ENCODE data around the gene ZNF135.
A peak's percentile ranks its signal among the peaks of the same experiment; 100 is the strongest.

The ZNF135 gene

DNA sequence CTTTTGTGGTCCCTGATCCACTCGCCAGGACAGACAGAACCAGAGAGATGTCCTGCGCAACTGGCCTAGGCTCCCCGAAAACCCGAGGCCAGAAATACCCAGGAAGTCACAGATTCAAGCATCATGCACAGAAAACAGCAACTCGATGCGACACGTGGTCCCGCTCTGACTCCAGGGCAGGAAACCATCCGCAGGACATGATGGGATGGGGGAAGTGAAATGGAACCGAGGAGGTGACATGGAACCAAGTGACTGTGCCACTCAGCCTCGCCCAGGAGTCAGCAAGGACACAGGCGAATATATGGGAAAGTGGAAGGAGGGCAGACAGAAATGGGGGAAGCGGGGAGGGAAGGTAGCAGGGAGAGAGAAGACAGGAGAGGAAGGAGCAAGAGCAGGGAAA, 37.8 kb downstream of the ZNF135 start:
- no peak for DNase-seq

DNA sequence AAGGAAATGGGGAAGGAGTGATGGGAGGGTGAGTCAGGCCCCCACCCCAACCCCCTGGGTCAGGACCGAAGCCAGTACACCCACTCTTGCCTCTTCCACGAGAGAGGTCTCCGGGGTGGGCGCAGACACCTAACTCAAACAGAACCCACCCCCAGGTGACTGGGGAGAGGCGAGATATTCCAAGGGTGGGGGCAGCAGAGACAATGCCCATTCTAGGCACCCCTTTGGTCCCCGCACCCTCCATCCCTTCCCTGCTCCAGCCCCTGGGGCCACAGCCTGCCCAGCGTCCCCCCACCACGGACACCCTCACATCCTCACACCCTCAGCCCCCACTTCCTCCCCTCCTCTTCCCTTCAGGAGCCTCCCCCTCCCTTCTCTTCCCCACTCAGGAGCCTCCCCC, 38.3 kb downstream of the ZNF135 start:
- no peak for DNase-seq

DNA sequence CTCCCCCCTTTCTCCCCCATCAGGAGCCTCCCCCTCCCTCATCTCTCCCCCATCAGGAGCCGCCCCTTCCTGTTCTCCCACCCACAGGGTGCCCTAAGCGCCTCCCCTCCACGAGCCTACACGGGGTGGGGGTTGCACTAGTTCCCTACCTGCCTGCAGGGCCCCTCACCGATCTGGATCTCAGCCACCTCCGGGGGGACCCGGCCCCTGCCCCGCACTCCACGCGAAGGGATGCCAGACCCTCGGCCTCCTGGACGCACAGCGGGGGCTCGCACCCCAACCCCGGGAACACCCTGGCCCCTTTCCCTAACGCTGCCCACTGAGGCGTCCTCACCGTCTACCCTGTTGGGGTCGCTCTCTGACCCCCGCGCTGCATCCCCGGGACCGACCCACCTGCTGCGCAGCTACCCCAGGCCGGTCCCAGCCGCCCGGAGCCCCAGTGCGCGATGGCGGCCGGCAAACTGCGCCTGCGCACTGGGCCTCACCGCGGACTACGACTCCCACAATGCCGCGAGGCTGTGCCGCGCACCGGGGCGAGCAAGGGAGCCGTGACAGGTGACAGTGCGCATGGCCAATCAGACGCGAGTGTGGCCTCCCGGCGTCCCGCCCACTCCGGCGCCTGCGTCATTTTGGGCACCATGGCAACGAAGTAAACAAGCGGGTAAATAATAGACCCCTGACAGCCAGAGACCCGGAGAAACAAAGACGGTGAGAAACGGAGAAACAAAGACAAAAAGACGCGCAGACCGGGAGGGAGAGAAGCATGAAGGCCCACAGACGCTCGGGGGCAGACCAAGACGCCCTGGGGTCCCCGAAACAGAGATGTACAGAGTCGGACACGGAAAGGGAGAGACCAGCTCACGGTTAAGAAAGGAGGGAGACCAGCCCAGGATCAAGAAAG, 38.9 kb downstream of the ZNF135 start, which contains the start of gene ZSCAN18:
Gene ZSCAN18 (minus strand): TSS at position 451 of the 901 bp plus-strand sequence. CDS start 7,964 bp downstream, outside the sequence.
- peak; percentile 92 for DNase-seq

DNA sequence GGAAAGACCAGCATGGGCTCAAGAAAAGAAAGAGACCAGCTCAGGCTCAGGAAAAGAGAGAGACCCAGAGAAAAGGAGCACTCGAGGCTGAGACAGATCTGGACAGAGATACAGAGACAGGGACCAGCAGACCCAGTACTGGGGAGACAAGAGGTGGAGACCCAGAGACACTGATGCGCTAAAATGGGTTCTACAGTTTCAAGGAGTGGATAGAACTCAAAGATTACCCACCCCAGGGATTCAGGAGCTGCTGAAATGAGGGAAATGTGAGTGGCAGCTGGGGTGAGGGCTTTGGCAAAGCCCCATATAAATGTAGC, 39.6 kb downstream of the ZNF135 start:
- no peak for DNase-seq

DNA sequence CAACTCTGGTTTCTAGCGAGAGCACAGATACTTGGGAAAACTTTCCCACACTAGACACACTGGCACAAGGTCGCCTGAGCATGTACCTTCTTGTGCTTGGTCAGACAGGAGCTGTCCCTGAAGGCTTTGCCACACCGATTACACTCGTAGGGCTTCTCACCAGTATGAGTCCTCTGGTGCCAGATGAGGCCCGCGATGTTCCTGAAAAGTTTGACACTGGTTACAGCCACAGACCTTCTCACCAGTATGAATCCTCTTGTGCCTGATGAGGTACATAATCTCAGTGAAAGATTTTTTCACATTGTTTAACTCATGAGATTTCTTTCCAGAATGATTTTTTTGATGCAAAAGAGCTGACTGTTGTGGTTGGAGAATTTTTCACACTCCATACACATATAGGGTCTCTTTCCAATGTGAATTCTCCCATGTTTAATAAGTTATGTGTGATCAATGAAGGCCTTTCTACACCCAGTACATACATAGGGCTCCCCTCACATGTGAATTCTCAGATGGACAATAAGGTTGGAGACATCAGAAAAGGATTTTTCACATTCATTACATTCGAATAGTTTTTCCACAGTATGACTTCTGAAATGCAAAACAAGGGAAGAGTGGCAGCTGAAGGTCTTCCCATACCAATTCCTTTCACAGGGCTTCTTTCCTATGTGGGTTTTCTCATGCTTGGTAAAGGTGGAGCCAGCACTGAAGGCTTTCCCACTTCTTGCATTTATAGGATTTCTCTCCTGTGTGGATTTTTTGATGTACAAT, 48.9 kb downstream of the ZNF135 start:
- no peak for DNase-seq

DNA sequence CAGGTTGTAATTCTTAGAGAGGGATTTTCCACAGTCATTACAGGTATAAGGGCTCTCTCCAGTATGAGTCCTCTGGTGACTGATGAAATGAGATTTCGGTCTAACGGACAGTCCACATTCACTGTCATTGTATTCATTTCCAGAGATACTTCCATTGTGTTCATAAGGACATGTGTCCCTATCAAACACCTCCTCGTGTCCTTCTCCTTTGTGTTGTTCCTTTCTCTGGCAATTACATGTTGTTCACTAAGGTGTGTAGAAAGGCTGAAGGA, 49.4 kb downstream of the ZNF135 start:
- DNase-seq: no peak

DNA sequence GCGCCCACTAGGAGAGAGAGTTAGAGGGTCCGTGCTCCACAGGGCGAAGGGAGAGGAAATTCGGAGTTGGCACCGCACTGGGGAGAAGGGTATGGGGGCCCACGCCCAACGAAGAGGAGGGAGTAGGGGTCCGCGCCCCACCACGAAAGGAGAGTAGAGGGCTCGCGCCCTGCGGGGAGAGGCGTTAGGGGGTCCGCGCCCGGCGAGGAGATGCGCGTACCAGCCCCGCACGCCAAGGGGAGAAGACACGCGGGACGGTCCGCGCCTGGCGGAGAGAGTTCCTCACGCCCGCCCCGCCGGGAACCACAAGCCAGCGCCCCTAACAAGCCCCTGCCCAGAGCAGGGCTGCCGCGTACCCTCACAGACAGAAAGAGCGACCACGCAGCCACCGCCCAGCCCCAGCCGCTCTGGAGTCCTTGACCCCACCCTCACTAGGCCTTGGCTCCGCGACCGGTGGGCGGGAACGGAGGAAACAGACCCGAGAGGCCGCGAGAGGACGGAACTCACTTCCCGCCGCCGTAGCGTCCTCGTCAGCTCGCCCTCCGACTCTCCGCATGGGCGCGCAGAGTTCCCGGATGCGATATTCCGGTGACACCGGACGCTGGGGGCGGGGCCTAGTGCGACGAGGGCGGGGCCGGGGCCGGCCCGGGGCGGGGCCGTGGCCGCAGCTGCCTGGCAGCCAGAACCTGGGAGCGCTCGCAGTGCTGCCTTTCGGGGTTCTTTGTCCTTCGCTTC, 58.9 kb downstream of the ZNF135 start:
- DNase-seq: no peak

DNA sequence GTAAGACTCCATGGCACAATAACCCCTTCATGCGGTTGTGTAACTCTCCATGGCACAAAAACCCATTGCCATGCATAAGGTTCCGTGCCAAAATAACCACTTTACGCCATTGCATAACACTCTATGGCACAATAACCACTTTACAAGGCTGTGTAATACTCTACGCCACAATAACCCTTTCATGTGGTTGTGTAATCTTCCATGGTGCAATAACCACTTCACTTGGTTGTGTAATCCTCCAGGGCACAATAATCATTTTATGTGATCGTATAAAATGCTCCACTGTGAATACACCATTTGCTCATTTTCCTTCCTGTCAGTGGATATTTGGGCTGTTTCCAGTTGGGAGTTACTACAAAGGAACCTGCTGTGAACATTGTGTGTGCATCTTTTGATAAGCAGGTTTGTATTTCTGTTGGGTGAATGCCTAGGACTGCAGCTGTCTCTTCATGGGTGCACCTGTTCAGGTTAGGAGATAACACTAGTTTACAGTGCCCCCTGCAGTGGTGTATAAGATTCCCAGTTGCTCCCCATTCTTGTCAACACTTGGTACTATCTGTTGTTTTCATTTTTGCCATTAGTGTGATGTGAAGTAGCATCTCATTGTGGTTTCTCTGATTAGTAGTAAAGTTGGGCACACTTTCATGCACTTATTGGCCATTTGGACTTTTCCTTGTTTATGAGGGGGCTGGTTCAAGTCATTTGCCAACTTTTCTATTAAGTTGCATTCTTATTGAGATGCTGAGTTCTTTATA, 60.1 kb downstream of the ZNF135 start:
- DNase-seq: no peak

Data from stimulated activated CD4-positive, alpha-beta T cell treated with anti-CD3 and anti-CD28 coated beads, Interleukin-12 subunit alpha, Interleukin-12 subunit beta, amount 100 ng/mL, for 4 hours (primary cell).